NCI-H446 treated with DMSO at 0.1 percent for 48 hours (cell line): ENCODE results near the gene TBX10.
"Not testable (repeated sequence)": the region's sequence is repeated elsewhere in the genome, so short reads cannot be mapped to it uniquely, and the experiment has no call there.

Source experiments
- DNase-seq: peaks from one replicate; lab custom pipeline; 2025; lab: John Stamatoyannopoulos, UW

TBX10 gene

DNA sequence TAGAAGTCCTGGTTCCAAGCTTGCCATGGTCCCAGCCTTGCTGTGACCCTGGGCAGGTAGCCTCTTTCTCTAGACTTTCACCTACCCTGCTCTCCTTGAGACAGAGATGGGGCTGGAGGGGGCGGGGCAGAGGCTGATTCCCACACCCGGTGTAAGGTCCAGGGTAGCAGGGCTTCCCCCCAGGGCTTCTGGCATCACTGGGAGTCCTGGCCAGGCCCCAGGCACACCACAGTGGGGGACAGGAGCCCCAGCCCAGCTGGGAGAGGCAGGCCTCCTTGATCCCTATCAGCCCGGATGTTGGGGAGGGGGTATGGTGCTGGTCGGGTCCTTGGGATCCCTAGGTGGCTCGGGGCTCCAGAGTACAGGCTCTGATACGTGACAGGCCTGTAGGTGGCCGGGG, 8.2 kb downstream of the TBX10 start:
- DNase-seq = no peak

GRCh38 chr11:67630943-67631331, 8.6 kb downstream of the TBX10 start:
- DNase-seq = no peak

DNA sequence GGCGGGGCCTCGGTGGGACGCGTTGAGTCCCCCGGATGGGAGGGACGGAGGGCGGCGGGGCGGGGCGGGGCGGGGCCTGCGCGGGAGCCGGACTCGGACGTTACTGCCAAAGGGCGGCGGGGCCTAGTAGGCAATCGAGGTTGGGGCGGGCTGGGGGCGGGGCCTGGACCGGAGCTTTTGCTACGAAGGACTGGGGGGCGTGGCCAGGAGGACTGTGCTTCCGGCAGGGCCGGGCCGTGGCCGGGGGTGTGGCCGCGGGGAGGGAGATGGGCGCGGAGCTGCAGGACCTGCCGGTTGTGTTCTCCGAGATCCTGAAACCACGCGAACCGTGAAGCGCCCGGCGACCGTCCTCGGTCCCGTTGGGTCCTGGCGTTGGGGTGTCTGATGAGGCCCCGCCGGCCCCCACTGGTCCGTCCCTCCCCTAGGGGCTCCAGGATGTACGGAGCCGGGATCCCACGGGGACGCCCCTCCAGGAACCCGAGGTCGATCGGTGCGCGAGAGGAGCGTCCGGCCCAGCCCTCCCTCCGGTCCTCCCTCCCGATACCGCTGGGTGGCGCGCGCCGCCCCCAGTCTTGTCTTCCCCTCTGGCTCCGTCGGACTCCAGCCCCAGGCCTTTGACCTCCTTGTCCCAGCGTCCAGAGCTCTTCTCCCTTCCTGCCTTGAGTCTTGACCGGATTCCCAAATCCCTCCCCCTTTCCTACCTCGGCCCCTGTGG, 9.2 kb downstream of the TBX10 start:
- peak; percentile 93 for DNase-seq

DNA sequence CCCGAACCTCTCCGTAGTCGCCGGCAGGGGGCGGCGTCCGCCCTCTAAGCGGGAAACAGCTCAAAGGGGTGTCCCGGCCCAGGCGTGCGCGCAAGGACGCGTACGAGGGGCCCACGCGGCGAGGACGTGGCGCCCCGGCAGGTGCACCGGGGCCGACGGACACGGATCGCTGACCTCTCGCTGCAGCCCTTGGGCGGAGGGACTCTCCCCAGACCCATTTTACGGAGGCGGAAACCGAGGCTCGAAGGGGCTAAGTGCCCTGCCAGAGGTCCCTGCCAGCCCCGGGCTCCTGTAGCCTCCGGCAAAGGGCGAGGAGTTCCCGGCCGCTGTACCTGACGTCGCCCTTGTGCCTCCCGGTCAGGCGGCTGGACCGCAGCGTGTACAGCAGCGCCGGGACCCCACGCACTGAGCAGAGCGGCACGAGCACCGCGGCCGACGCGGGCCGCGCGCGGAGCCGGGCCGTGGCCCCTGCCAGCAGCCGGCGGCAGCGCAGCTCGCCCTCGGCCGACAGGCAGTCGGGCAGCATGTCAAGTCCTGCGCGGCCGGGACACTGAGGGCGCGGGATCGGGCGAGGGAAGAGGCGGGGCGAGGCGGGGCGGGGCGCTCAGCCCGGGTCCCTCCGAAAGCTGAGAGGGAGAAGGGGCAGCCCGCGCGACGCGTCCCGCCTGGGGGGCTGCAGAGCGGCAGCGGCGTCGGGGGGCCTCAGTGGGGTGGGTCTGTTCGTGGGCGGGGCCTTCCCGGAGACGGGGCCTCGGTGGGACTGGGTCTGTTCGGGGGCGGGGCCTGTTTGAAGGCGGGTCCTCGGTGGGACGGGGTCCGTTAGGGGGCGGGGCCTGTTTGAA, 10.0 kb downstream of the TBX10 start, which contains the start of gene NUDT8:
TSS of gene NUDT8 (minus strand) at position 552 of the 842 bp plus-strand sequence. CDS start at position 526, 26 bp downstream.
- DNase-seq = peak; percentile 30

GRCh38 chr11:67628710-67629385, 10.7 kb downstream of the TBX10 start:
- no peak for DNase-seq

DNA sequence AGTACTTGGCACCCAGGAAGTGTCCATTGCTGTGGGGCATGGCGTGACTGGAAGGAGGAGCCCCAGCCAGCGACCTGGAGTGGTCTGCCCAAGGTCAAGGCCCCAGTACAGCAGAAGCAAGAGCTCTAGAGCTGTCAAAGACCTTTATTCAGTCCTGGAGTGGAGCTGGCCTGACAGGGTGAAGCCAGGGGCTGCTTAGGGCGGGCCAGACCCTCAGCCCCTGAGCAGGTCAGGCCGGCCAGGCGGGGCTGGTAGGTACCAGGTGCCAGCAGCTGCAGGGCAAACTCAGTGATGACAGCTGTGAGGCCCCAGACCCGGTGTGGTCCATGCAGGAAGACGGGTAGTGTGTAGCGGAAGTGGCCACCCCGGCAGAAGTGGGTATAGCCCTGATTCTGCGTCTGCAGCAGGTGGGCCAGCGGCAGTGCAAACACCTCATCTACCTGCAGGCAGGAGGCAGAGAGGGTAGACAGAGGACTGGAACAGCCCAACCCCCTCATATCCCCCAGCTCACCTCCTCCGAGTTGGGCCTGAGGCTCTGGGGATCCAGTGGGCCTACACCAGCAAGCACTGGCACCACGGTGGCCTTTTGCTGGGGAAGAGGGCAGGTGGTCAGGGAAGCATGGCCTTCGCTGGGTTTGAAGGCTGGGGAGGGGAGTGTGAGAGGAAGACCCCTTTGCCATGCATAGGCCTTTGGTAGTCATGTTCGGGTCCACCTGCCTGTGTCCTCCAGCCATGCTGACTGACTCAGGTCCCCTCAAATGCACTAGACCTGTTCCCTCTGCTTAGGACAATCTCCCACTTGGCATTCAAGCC, 11.5 kb downstream of the TBX10 start:
- no peak for DNase-seq

- DNase-seq = no peak
Observed at GRCh38 chr11:67627441-67627811, 12.1 kb downstream of the TBX10 start.

GRCh38 chr11:67626970-67627369, 12.6 kb downstream of the TBX10 start:
- DNase-seq = no peak

- not testable (repeated sequence) for DNase-seq
Observed at GRCh38 chr11:67626131-67626833, 13.3 kb downstream of the TBX10 start.

- not testable (repeated sequence) for DNase-seq
Observed at GRCh38 chr11:67623795-67624194, 15.8 kb downstream of the TBX10 start.

DNA sequence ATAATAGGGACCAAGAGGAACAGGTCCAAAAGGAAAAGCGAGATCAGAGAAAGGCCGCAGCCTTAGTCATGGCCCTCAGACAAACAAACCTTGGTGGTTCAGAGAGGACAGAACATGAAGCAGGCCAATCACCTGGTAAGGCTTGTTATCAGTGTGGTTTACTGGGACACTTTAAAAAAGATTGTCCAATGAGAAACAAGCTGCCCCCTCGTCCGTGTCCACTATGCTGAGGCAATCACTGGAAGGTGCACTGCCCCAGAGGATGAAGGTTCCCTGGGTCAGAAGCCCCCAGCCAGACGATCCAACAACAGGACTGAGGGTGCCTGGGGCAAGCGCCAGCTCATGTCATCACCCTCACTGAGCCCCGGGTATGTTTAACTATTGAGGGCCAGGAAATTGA, 16.7 kb downstream of the TBX10 start:
- DNase-seq = not testable (repeated sequence)

DNA sequence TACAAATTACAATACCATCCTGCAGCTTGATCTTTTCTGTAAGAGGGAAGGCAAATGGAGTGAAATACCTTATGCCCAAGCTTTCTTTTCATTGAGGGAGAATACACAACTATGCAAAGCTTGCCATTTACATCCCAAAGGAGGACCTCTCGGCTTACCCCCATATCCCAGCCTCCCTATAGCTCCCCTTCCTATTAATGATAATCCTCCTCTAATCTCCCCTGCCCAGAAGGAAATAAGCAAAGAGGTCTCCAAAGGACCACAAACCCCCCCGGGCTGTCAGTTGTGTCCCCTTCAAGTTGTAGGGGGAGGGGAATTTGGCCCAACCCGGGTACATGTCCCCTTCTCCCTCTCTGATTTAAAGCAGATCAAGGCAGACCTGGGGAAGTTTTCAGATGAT, 17.6 kb downstream of the TBX10 start:
- not testable (repeated sequence) for DNase-seq

GRCh38 chr11:67620621-67621020, 18.9 kb downstream of the TBX10 start:
- DNase-seq = not testable (repeated sequence)

- DNase-seq = not testable (repeated sequence)
Observed at GRCh38 chr11:67619683-67620618, 19.6 kb downstream of the TBX10 start.

- DNase-seq = not testable (repeated sequence)
Observed at GRCh38 chr11:67618901-67619659, 20.5 kb downstream of the TBX10 start.

DNA sequence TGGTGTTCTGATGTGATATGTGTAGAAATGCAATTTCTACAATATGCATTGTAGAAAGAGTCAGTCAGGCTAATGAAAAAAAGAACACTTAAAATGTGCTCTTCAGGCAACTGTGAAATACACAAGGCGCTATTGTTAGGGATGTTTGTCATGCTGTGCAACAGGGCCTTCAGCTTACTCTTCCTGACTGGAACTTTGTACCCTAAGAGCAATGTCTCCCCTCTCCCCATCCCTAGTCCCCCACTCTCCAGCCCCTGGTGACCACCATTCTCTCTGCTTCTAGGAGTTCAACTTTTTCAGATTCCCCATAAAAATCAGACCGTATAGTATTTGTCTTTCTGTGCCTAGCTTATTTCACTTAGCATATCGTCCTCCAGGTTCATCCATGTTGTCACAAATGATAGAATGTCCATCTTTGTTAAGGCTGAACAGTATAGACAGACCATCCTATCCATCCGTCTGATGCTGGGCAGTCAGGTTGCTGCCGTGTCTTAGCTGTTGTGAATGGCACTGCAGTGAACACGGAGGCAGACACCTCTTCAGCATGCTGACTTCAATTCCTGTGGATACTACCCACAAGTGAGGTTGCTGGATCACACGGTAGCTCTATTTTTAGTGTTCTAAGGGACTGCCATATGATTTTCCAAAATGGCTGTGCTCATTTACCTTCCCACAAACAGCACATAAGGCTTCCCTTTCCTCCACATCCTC, 22.2 kb downstream of the TBX10 start:
- DNase-seq = no peak

DNA sequence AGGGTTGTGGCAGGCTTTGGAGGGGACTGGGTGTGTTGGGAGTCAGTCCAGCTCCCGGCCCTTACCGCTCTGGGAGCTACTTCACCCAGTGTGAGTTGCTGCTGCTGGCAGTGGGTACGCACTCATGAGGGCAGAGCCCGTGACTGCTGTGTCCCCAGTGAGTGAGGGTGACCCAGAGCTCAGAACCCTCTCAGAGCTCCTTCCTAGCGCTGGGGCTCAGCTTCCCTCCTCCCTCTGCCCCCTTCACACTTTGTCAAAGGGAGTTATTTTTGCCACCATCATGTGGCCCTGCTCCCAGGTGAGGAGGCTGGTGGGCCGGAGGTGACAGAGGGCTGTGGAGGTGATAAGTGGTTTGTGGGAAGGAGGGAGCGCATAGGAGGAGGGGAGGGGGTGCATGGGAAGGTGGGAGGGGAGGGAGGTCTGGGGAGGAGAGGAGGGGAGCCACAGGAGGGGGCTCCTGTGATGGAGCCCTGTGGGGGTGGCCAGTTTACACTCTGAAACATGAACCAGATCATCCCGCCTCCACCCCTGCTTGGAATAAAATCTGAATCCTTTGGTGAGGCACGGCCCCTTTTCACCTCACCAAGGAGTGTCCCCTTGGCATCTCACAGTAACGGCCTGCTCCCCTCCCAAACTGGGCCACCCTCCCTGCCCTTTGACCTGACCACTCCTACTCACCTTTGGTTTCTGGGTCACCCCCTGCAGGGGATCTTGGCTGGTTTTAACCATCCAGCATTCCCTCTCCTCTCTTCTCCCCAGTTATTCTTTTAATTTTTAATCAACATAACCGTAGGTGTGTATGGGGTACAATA, 22.9 kb downstream of the TBX10 start:
- no peak for DNase-seq
